ENCODE data around the gene SERTM2.
A peak's percentile ranks its signal among the peaks of the same experiment; 100 is the strongest.
"Not testable (repeated sequence)": the region's sequence is repeated elsewhere in the genome, so short reads cannot be mapped to it uniquely, and the experiment has no call there.

The SERTM2 gene

DNA sequence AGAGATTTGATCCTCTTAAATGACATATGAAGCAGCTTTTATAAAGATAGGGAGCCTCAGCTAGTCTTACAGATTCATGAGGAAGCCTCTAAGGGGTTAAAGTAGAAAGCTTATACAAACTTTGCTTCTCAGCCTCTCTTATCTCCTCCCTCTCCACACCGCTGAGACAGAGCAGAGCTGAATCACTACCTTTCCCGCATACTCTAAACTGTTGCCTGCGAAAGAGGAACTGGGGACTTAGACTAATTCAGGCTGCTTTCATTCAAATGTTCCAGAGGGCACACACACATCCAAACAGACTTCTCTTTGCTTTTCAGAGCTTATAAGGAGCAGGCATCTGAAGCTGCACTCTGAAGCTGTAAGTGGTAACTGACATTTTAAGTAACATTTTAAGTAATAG lies at the start of gene SERTM2:
TSS of gene SERTM2 (plus strand) at position 169 of the 400 bp plus-strand sequence. CDS start 7,213 bp downstream, outside the sequence.
- DNase-seq, result peak in 1 of 2 donors; percentile 4

GRCh38 chrX:111465669-111466068 lies 45.8 kb upstream of the SERTM2 start:
- no peak for DNase-seq

- DNase-seq, result no peak
Measured at GRCh38 chrX:111467896-111468295, 43.5 kb upstream of the SERTM2 start.

GRCh38 chrX:111470681-111471403 lies 40.6 kb upstream of the SERTM2 start:
- no peak for DNase-seq

DNA sequence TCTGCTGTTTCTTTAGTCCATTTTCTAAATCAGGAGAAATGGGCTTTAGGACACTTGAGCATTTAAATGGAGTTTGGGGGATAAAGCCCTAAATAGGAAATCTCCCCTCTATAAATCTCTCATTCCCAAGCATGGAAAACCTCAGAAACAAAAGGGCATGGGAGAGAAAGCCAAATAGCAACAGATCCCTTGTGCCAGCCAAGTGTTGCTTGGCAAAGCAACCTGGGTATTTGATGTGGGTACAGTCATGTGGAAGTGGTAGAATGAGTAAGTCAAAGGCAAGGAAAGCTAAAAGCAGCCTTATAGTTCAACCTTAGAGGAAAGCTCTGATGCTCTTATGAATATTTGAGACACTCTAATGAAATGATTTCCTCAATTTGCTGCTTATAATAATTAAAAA lies 29.5 kb upstream of the SERTM2 start:
- DNase-seq, result no peak

DNA sequence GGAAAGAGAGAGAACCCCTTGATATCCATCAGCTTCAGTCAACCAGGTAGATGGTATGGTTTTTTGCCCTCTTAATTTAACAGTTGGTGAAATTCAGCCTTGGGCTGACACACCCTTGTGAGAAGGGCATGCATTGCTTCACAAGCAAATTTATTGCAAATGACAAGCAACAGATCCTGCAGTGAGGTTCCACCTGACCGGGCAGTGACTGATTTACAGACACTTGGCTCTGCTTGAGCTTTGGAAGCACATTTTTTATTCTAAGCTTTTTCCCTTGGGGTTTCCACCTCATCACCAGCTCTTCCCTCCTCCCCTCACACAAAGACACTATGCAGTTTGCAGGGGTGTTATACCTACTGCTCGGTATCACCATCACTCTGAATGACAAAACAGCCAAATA lies 28.3 kb upstream of the SERTM2 start:
- DNase-seq, result no peak

- no peak for DNase-seq
Measured at GRCh38 chrX:111483881-111484280, 27.6 kb upstream of the SERTM2 start.

DNA sequence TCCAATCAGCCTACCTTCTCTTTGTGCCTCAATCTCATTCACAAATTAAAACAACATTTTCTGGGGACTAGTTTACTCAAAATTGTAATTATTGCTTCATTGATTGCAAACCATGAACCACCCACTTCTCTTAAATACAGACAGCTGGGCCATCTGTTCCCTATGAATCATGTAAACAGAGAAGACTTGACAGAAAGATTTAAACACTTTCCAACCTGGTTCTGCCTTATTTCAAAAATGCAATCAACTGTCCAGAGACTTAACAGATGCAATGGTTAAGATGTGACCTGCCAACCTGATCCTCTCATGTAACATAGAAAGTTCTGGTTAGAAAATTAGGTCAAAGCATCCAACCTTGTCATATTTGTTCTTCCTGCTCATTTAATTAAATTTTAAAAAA lies 20.8 kb upstream of the SERTM2 start:
- DNase-seq, result peak in 1 of 2 donors; percentile 10

DNA sequence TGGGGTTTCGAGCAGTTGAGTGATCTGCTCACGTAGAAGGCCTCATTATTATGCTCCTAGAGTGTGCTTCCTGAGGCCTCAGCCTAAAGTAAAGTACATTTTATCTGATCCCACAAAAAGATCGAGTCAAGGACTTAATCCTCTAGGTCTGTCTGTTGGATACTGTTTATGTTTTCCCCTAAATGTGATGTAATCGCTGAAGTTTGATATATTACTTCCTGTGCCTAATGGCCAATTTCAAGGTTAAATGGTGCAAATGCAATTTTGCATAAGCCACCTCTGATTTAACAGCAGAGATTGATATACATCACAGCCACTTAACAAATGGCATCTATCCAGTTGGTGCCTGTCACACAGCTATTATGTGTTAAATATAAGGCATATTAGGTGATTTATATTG lies 19.4 kb upstream of the SERTM2 start:
- no peak for DNase-seq

GRCh38 chrX:111498538-111499103 lies 12.8 kb upstream of the SERTM2 start:
- DNase-seq, result no peak

DNA sequence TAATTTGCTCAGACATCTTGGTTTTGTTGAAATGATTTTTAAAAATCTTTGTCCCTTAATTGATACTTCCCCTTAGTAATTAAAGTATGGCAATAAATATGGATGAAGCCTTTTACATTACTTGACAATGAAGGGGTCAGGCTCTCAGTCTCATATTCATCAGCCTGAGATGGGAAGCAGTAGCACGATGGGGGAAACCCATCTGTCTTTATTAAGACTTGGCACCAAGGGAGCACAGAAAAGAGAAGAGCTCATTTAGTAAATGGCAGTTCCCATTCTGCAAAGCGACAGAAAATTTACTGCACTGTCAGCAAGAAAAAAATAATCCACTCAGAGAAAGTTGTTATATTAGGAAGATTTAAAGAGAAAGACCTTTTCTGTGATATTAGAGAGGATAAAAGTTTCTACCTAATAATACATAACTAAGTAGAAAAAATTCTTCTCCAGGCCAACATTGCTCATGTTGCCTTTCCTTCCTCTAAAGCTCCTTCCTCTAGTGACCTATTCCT lies 7.9 kb upstream of the SERTM2 start:
- DNase-seq, result no peak

DNA sequence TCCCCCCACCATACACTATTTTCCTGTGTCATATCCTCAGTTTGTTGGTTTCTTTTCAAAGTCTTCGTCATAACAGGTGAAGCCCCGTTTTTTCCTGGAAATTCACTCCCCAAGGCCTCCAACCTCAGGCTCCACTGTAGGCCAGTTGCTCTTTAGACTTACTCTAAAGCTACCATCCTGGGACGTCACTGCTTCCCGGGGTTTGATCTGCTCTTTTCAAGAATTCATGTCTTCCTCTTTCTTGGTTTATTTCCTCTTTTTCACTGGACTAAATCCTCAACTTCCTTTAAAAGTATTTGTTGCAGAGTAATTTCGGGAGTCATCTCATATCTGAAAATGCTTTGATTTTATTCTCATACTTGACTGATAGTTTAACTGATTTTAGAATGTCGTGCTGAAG lies 6.5 kb upstream of the SERTM2 start:
- no peak for DNase-seq

- DNase-seq, result no peak
Measured at GRCh38 chrX:111505783-111506182, 5.7 kb upstream of the SERTM2 start.

GRCh38 chrX:111506826-111507225 lies 4.6 kb upstream of the SERTM2 start:
- DNase-seq, result no peak

GRCh38 chrX:111507933-111508332 lies 3.5 kb upstream of the SERTM2 start:
- no peak for DNase-seq

DNA sequence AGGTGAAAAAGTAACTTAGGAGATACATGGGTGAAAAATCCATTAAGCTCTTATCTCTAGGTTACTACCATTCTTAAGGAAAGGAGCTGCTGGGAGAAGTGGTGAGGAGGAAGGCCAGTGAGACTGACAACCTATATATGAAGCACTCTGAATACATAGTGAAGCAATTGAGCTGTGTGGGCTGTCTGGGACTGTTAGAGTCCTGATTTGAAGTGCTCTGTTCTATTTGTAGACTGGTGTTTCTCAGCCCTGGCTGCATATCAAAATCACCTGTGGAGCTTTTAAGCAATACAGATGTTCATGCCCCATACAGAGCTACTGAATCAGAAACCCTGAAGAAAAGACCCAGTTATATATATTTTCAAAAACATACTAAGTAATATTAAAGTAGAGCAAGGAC lies 3.9 kb downstream of the SERTM2 start:
- DNase-seq, result no peak

- DNase-seq, result no peak
Measured at GRCh38 chrX:111518667-111519066, 7.2 kb downstream of the SERTM2 start.

DNA sequence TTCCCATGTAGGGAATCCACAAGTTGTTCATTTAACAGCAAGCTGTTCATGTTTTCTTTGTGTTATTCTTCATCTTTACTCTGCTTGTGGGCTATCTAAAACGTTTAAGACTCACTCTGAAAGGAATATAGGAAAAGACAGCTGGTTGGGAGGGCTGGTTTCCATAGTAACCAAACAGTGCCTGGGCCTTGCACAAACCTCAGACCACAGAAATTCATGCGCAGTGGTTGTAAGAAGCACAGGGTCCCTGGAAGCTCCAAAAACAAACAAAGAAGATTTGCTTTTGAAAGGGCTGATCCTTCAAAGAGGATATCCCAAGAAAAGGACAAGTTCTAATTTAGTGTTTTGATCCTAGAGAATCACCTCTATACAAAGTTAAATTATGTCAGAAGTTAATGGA lies 7.8 kb downstream of the SERTM2 start:
- no peak for DNase-seq

GRCh38 chrX:111520506-111520905 lies 9.1 kb downstream of the SERTM2 start:
- DNase-seq, result no peak

GRCh38 chrX:111521169-111521568 lies 9.7 kb downstream of the SERTM2 start:
- no peak for DNase-seq

GRCh38 chrX:111543212-111543741 lies 31.8 kb downstream of the SERTM2 start:
- DNase-seq, result no peak

DNA sequence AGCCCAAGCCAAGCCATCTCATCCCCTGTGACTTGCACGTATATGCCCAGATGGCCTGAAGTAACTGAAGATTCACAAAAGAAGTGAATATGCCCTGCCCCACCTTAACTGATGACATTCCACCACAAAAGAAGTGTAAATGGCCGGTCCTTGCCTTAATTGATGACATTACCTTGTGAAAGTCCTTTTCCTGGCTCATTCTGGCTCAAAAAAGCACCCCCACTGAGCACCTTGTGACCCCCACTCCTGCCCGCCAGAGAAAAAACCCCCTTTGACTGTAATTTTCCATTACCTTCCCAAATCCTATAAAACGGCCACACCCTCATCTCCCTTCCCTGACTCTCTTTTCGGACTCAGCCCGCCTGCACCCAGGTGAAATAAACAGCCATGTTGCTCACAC lies 37.8 kb downstream of the SERTM2 start:
- not testable (repeated sequence) for DNase-seq

- no peak for DNase-seq
Measured at GRCh38 chrX:111555406-111555958, 44.0 kb downstream of the SERTM2 start.

DNA sequence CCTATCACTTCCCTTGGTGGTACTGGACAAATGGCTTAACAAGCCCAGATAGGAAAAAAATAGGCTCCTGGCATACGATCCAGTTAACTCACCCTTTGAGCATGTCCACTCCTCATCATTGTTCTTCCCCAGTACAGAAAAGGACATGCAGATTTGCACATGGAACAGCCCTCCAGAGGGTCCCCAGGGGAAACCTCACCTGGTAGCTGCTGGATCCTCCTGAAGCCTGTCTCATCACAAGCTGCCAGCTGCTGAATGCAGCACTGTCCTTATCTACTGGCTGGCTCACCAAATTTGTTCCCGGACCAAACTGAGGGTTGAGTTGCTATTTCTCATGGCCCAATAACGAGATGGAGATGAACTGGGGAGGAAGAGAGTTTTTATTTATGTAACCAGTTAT lies 49.4 kb downstream of the SERTM2 start:
- no peak for DNase-seq
